Natural killer cell (primary cell): ENCODE data around the gene GGA3. TPM values are rescaled to one million over a fixed set of nuclear protein-coding genes. Genes with fewer than 3 reads are reported as not detected.
A peak's percentile ranks its signal among the peaks of the same experiment; 100 is the strongest.

Source experiments
- ATAC-seq, 3 donors: fragments of 150-1000 bp in 2 of 3; fragments of 200-7000 bp in 1 of 3; cut with Tn5 transposase; 1 replicate in 1 of 3; 2 replicates in 2 of 3; pipeline ENCODE4 v1.10.0; 2021; ENCODE audit warnings: mild to moderate bottlenecking in 2 of 3, moderate library complexity in 2 of 3
- DNase-seq, 2 donors: peaks; one replicate each; pipeline versions ENCODE4 v3.0.0 to v3.0.0-alpha.2; 2013 to 2021; ENCODE audit warnings: mixed read lengths in 1 of 2
- H3K27ac ChIP-seq: one replicate; pipeline ENCODE4 v1.5.1; 2013; ENCODE audit warnings: mild to moderate bottlenecking, low read length
- H3K27me3 ChIP-seq: one replicate; pipeline ENCODE4 v1.6.1; 2013; ENCODE audit warnings: low read length; ENCODE audit not compliant: control insufficient read depth, insufficient read depth
- H3K36me3 ChIP-seq: one replicate; pipeline ENCODE4 v1.6.1; 2013; ENCODE audit warnings: low read length; ENCODE audit not compliant: control insufficient read depth, insufficient read depth
- H3K4me1 ChIP-seq: one replicate; pipeline ENCODE4 v1.6.1; 2013; ENCODE audit warnings: low read length; ENCODE audit not compliant: control insufficient read depth, insufficient read depth
- H3K4me3 ChIP-seq: one replicate; pipeline ENCODE4 v1.5.1; 2013; ENCODE audit warnings: low read length
- H3K9me3 ChIP-seq: one replicate; pipeline ENCODE4 v1.6.1; 2013; ENCODE audit warnings: low read length; ENCODE audit not compliant: control insufficient read depth, insufficient read depth
- H3K27ac Mint-ChIP-seq, 2 donors: one replicate each; pipeline ENCODE4 v1.8.0; 2022; ENCODE audit warnings: mild to moderate bottlenecking in 2 of 2, mixed read lengths in 2 of 2, moderate library complexity in 1 of 2
- H3K27me3 Mint-ChIP-seq, 2 donors: one replicate each; pipeline ENCODE4 v1.8.0; 2022; ENCODE audit warnings: low read depth in 2 of 2, mixed read lengths in 2 of 2
- H3K36me3 Mint-ChIP-seq: one replicate; pipeline ENCODE4 v1.8.0; 2022; ENCODE audit warnings: mixed read lengths
- H3K4me1 Mint-ChIP-seq, 2 donors: one replicate each; pipeline ENCODE4 v1.8.0; 2022; ENCODE audit warnings: mixed read lengths in 2 of 2
- H3K4me3 Mint-ChIP-seq: one replicate; pipeline ENCODE4 v1.8.0; 2022; ENCODE audit warnings: mild to moderate bottlenecking, moderate library complexity, mixed read lengths
- H3K9me3 Mint-ChIP-seq, 2 donors: one replicate each; pipeline ENCODE4 v1.8.0; 2022; ENCODE audit warnings: mixed read lengths in 2 of 2
- WGBS: methylation state at CpG from one replicate; pipeline ENCODE4 v1.1.7; 2013; ENCODE audit warnings: missing lambda C conversion rate; ENCODE audit not compliant: insufficient coverage; 5-methylcytosine and 5-hydroxymethylcytosine counted together
- intact Hi-C: fragments of 100-400 bp; cut with micrococcal nuclease; formaldehyde crosslinking; loops from one replicate; pipeline ENCODE4 v1.14.2; 2022
- total RNA-seq, 4 donors: library from RNA; stranded (reverse); fragments of 120-200 nt in 1 of 4; gene quantifications; one replicate each; pipeline versions ENCODE4 v1.2.3 to v1.2.4, GENCODE V29; 2013 to 2022
- TF ChIP-seq, protein P1 (sequence below): fragments of 200-600 bp; IDR thresholded peaks from one replicate; pipeline ENCODE4 v1.8.0; 2022; ENCODE audit warnings: antibody characterized with exemption

GGA3 gene
- total RNA-seq, 3 donors from 2014 or later (not counting 1 experiment from before 2014, with no cell fraction given) = 78.1 to 97.3 (median 94.0) TPM

DNA sequence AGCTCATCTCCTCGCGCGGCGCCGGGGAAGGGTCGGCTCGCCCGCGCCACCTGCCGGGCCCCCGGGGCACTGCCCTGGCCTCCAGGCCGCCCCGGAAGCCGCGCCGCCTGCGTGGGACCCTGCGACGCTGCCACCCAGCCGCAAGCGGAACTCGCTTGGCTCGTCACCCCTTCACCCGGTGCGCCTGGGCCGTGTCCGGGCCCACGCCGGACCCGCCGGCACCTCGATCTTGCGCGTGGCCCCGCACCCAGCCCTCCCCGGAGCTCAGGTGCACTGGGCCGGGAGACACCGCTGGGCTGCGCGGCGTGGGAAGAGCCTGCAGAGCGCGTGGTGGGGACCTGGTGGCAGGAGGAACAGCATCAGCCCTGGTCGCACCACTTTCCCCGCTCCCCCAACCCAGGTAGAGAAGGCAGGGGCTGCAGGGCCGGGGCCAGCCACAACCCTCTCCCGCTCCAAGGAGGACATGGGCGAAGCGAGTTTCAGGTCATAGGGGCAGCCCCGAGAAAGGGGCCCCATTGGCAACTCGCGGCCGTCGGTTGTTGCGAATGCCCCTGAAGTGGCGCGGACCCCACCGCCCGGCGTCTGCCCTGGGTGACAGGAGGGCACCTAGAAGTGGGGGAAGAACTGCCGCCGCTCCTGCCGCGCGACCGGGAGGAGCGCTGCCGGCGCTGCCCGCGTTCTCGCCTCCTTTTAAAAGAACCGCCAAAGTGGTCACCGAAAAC is 10.0 kb upstream of the GGA3 start:
- Histone ChIP-seq H3K4me3 (peak overlapping the region; percentile 81), H3K36me3 (peaks cover 12% of the 10 kb centered on the region), H3K27me3 (no peaks in the 10 kb centered on the region), H3K4me1 (peaks cover 40% of the 10 kb centered on the region), H3K27ac (peak overlapping the region; percentile 91), H3K9me3 (no peaks in the 10 kb centered on the region)
- no peaks in the 10 kb centered on the region for H3K9me3 Mint-ChIP-seq
- peaks cover 10 to 25% of the 10 kb centered on the region in 2 donors for H3K4me1 Mint-ChIP-seq
- H3K27me3 Mint-ChIP-seq = no peaks in the 10 kb centered on the region
- no peaks in the 10 kb centered on the region for H3K36me3 Mint-ChIP-seq
- ATAC-seq (peak; percentile 90 to 98 (median 90)), DNase-seq (peak; percentile 93 to 94)
- peak overlapping the region; percentile 81 to 91 for H3K27ac Mint-ChIP-seq
- WGBS = under 1% methylated on average over 74 of the region's 74 CpGs
- intact Hi-C loops = loop anchor here (1.0 kb wide), 1 partner anchor 18 kb away; the partner anchor contains the start of gene SLC25A19
- peak overlapping the region; percentile 88 for H3K4me3 Mint-ChIP-seq
- TF ChIP-seq, protein P1, sequence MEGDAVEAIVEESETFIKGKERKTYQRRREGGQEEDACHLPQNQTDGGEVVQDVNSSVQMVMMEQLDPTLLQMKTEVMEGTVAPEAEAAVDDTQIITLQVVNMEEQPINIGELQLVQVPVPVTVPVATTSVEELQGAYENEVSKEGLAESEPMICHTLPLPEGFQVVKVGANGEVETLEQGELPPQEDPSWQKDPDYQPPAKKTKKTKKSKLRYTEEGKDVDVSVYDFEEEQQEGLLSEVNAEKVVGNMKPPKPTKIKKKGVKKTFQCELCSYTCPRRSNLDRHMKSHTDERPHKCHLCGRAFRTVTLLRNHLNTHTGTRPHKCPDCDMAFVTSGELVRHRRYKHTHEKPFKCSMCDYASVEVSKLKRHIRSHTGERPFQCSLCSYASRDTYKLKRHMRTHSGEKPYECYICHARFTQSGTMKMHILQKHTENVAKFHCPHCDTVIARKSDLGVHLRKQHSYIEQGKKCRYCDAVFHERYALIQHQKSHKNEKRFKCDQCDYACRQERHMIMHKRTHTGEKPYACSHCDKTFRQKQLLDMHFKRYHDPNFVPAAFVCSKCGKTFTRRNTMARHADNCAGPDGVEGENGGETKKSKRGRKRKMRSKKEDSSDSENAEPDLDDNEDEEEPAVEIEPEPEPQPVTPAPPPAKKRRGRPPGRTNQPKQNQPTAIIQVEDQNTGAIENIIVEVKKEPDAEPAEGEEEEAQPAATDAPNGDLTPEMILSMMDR = peak; percentile 61

DNA sequence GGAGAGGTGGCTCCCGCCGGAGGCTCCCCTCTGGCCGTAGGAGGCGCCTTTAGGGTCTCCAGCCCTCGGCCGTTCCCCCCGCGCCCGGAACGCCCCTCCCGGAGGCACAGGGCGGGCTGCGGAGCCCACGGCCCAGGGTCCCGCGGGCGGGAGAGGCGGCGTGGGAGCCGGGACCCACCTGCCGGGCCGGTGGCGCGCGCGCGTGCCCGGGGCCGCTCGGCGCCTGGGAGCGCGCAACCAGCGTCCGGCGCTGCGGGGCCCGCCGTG is 9.5 kb upstream of the GGA3 start, which contains the start of gene MIF4GD:
Gene MIF4GD, minus strand, starts transcription at position 266 of the 267 bp plus-strand sequence. CDS start 1,036 bp downstream, outside the sequence.
- 0% methylated on average over 39 of the region's 39 CpGs for WGBS
- no peaks in the 10 kb centered on the region for H3K36me3 Mint-ChIP-seq
- ATAC-seq (peak in 2 of 3 donors; percentile 24 to 31), DNase-seq (no peak)
- H3K4me3 ChIP-seq = peak within 1 kb of the TSS; percentile 86
- peak within 1 kb of the TSS; percentile 88 for H3K4me3 Mint-ChIP-seq
- H3K9me3 Mint-ChIP-seq = no peaks in the 10 kb centered on the region
- H3K27me3 ChIP-seq = no peaks in the 10 kb centered on the region
- H3K27ac ChIP-seq = peak within 1 kb of the TSS; percentile 95
- intact Hi-C loops = loop anchor here (1.0 kb wide), 2 partner anchors 10 to 18 kb away; partner anchors contain the start of genes GGA3, MRPS7 and SLC25A19
- H3K36me3 ChIP-seq = peaks cover 17% of the 10 kb centered on the region
- TF ChIP-seq, protein P1 = no peak
- H3K27me3 Mint-ChIP-seq = no peaks in the 10 kb centered on the region
- peak within 1 kb of the TSS; percentile 81 to 91 for H3K27ac Mint-ChIP-seq
- peaks cover 40% of the 10 kb centered on the region for H3K4me1 ChIP-seq
- peaks cover 10 to 25% of the 10 kb centered on the region in 2 donors for H3K4me1 Mint-ChIP-seq
- no peaks in the 10 kb centered on the region for H3K9me3 ChIP-seq

DNA sequence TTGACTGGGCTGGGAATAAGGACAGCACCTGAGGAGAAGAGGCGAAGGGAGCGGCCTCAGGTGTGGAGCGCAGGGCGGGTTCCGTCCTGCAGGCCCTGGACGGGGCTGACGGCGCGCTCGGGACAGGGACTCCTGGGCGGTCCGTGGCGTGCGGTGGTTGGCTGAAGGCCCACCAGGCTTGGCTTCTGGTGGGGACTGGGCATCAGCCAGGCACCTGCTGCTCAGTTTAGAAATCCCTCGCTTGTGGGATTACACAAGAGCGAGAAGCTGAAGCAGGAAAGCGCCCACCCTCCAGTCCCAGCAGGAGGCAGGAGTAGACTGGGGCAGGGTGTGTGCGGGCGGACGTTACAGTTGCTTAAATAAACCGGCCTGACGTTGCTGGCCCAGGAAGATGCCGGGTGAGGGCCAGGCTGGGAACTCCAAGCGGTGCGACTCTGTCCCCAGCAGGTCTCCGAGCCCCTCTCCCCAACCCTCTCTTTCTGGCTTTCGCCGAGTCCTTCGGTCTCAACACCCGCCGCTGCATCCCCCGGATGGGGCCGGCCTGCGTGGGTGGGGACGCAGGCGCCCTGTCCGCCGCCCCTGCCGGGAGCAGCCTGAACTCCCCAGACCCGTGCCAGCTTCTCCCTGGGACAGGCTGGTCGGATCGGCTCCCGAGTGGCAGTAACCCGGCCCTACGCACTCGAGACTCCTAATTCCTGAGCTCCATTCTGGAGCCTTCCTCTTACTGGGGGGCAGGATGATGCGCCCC is 9.0 kb upstream of the GGA3 start:
- DNase-seq (peak in 1 of 2 donors; percentile 66), ATAC-seq (peak; percentile 44 to 54 (median 48))
- TF ChIP-seq, protein P1 = no peak
- Mint-ChIP-seq H3K9me3 (no peaks in the 10 kb centered on the region), H3K27me3 (no peaks in the 10 kb centered on the region), H3K27ac (peak overlapping the region; percentile 71 to 91), H3K4me1 (peaks cover 10 to 25% of the 10 kb centered on the region in 2 donors), H3K4me3 (peak overlapping the region; percentile 86), H3K36me3 (no peaks in the 10 kb centered on the region)
- Histone ChIP-seq H3K27me3 (no peaks in the 10 kb centered on the region), H3K4me1 (peaks cover 40% of the 10 kb centered on the region), H3K27ac (peak overlapping the region; percentile 95), H3K9me3 (no peaks in the 10 kb centered on the region), H3K4me3 (peak overlapping the region; percentile 86), H3K36me3 (peaks cover 22% of the 10 kb centered on the region)
- 1% methylated on average over 47 of the region's 47 CpGs for WGBS
- intact Hi-C loops = loop anchor here (1.0 kb wide), 1 partner anchor 9 kb away; the partner anchor contains the start of genes GGA3 and MRPS7
